ENCODE data around the gene NMD3.
A peak's percentile ranks its signal among the peaks of the same experiment; 100 is the strongest.
"Not testable (repeated sequence)": the region's sequence is repeated elsewhere in the genome, so short reads cannot be mapped to it uniquely, and the experiment has no call there.

NMD3 gene

DNA sequence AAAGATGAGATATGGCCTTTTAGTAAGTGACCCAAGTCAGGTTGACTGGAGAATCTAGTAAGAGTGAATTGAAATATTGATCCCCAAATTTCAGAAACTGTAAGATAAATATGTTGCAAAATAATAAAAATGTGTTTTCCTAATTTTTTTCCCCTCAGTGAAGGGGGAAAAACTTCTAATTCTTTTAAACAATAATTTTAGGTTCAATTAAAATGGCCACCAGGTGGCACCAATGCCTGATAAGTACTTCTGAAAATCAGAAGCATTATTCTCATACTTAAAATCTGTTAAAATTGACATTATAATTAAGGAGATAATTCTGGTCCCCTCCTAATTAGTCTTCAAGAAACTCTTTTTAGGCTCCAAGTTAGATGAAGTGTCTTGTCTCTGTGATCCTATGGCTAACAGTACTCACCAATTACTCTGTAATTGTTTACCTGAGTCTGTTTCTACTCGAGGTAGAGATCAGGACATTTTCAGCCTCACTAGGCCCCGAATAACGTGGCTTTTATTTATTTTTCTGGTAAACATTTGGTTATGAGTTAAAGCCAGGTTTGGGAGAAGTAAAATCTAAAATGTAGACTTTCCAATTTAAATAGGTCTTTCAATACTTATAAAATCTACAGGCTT, 52.6 kb downstream of the NMD3 start:
- H3K4me1 Mint-ChIP-seq: no peaks in the 10 kb centered on the region
- H3K27me3 Mint-ChIP-seq (ENCODE audit: low read depth, poor library complexity): peaks cover 3% of the 10 kb centered on the region
- peaks cover 48% of the 10 kb centered on the region for H3K36me3 Mint-ChIP-seq (ENCODE audit: low read depth)
- no peak overlapping the region for H3K4me3 Mint-ChIP-seq
- peaks cover 22% of the 10 kb centered on the region for H3K9me3 Mint-ChIP-seq
- DNase-seq: peak; percentile 20
- H3K27ac Mint-ChIP-seq: no peak overlapping the region
- TF ChIP-seq, protein P1, sequence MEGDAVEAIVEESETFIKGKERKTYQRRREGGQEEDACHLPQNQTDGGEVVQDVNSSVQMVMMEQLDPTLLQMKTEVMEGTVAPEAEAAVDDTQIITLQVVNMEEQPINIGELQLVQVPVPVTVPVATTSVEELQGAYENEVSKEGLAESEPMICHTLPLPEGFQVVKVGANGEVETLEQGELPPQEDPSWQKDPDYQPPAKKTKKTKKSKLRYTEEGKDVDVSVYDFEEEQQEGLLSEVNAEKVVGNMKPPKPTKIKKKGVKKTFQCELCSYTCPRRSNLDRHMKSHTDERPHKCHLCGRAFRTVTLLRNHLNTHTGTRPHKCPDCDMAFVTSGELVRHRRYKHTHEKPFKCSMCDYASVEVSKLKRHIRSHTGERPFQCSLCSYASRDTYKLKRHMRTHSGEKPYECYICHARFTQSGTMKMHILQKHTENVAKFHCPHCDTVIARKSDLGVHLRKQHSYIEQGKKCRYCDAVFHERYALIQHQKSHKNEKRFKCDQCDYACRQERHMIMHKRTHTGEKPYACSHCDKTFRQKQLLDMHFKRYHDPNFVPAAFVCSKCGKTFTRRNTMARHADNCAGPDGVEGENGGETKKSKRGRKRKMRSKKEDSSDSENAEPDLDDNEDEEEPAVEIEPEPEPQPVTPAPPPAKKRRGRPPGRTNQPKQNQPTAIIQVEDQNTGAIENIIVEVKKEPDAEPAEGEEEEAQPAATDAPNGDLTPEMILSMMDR (IDR thresholded peaks at IDR 0.05): peak; percentile 59

DNA sequence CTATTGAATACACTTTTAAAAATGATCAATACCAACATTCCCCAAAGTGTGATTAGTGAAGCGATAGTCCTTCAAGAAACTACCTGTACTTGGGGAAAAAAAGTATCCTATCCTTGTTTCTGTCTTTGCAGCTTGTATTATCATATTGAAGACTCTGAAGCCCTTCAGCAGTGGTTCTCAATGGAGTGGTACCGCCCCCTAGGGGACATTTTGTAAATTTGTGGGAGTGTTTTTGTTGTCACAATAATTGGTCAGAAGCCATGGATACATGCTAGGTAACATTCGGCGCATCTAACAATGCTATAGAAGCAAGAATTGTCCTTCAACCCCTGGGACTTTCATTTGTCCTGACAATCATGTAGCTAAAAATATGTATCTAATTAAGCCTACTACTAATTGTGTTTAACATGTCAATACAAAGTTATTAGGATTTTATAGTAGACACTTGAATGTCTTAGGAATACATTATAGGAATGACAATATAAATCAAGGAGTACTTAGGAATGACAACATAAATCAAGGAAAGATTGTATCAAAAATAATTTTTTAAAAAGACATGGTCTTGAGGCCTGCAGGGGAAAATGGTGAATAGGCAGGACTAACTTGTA, 53.7 kb downstream of the NMD3 start:
- Mint-ChIP-seq H3K4me3 (no peak overlapping the region), H3K9me3 (peaks cover 33% of the 10 kb centered on the region), H3K4me1 (no peaks in the 10 kb centered on the region), H3K36me3 (ENCODE audit: low read depth) (peaks cover 58% of the 10 kb centered on the region), H3K27me3 (ENCODE audit: low read depth, poor library complexity) (peaks cover 3% of the 10 kb centered on the region), H3K27ac (no peak overlapping the region)
- DNase-seq: peak; percentile 33
- TF ChIP-seq, protein P1 (IDR thresholded peaks at IDR 0.05): peak; percentile 56

DNA sequence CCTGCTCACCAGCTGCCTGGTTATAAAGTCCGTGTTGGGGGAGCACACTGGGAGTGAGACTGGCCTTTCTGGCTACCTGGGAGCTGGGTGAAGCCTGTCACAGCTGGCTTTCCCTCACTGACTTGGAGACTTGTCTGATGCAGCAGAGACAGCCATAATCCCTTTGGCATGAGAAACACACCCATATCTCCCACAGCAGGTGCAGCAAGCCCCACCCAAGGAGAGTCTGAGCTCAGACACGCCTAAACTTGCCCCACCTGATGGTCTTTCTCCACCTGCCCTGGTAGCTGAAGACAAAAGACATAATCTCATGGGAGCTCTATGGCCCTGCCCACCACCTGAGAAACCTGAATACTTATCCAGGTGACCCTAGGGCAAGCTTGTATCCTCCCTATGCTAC, 54.8 kb downstream of the NMD3 start:
- Mint-ChIP-seq H3K27ac (no peak overlapping the region), H3K4me3 (no peak overlapping the region), H3K9me3 (peaks cover 39% of the 10 kb centered on the region), H3K4me1 (no peaks in the 10 kb centered on the region), H3K36me3 (ENCODE audit: low read depth) (peaks cover 58% of the 10 kb centered on the region), H3K27me3 (ENCODE audit: low read depth, poor library complexity) (peaks cover 1% of the 10 kb centered on the region)
- TF ChIP-seq, protein P1 (IDR thresholded peaks at IDR 0.05): no peak
- no peak for DNase-seq

DNA sequence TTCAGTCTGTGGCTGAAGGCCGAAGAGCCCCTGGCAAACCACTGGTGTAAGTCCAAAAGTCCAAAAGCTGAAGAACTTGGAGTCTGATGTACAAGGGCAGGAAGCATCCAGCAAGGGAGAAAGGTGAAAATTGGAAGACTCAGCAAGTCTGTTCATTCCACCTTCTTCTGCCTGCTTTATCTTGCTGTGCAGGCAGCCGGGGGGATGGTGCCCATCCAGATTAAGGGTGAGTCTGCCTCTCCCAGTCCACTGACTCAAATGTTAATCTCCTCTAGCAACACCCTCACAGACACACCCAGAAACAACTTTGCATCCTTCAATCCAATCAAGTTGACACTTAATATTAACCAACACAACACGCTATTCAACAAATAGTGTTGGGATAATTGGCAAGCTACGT, 61.3 kb downstream of the NMD3 start:
- H3K36me3 Mint-ChIP-seq (ENCODE audit: low read depth): peaks cover 31% of the 10 kb centered on the region
- H3K9me3 Mint-ChIP-seq: peaks cover 55% of the 10 kb centered on the region
- not testable (repeated sequence) for H3K4me3 Mint-ChIP-seq; DNase-seq; H3K27me3 Mint-ChIP-seq (ENCODE audit: low read depth, poor library complexity); H3K27ac Mint-ChIP-seq; H3K4me1 Mint-ChIP-seq

DNA sequence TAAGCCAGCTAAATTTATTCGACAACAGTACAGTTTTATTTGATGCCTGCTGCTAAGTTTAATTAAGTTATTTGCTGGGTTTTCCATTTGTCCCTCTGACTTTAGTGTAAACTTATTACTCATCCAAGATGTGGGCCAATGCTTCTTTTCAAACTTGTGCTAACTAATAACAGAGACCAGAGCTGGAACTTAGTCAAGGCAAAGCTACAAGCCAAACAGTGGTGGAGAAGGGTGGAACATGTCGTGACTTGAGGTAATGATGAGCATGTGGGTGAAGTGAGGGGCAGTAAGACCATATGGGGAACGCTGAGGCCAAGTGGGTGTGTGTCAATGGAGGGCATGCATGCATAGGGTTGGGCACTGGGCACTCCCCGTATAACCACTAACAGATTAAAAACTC, 63.9 kb downstream of the NMD3 start:
- Mint-ChIP-seq H3K36me3 (ENCODE audit: low read depth) (peaks cover 8% of the 10 kb centered on the region), H3K27me3 (ENCODE audit: low read depth, poor library complexity) (no peaks in the 10 kb centered on the region), H3K4me1 (no peaks in the 10 kb centered on the region), H3K9me3 (peaks cover 30% of the 10 kb centered on the region), H3K4me3 (no peak overlapping the region), H3K27ac (no peak overlapping the region)
- DNase-seq: no peak
- TF ChIP-seq, protein P1 (IDR thresholded peaks at IDR 0.05): no peak

DNA sequence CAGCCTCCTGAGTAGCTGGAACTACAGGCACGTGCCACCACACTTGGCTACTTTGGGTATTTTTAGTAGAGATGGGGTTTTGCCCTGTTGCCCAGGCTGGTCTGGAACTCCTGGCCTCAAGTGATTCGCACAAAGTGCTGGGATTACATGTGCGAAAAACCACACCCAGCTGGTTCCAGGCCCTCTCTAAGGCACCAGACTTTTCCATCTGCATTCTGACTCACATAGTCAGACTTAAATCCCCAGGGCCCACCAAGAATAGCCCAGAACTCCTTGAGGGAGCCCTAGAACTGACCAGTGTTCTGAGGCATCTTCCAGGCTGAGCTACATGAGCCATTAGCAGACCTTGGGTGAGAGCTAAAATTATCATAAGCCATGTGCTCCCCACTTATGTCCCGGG, 68.1 kb downstream of the NMD3 start:
- H3K9me3 Mint-ChIP-seq: peaks cover 4% of the 10 kb centered on the region
- no peaks in the 10 kb centered on the region for H3K36me3 Mint-ChIP-seq (ENCODE audit: low read depth)
- no peak overlapping the region for H3K27ac Mint-ChIP-seq
- no peak overlapping the region for H3K4me3 Mint-ChIP-seq
- TF ChIP-seq, protein P1 (IDR thresholded peaks at IDR 0.05): no peak
- H3K27me3 Mint-ChIP-seq (ENCODE audit: low read depth, poor library complexity): no peaks in the 10 kb centered on the region
- DNase-seq: no peak
- no peaks in the 10 kb centered on the region for H3K4me1 Mint-ChIP-seq

All from nephron progenitor cell (in vitro differentiated cells).